Measurements from ENCODE around the gene CDCA8. TPM values are rescaled to one million over a fixed set of nuclear protein-coding genes. Genes with fewer than 3 reads are reported as not detected.

Gene CDCA8
- total and polyA plus RNA-seq, 2 of the 13 experiments (the other 11 are each of a cell fraction or from before 2014, with no cell fraction given), result 24.1 to 38.6 TPM

DNA sequence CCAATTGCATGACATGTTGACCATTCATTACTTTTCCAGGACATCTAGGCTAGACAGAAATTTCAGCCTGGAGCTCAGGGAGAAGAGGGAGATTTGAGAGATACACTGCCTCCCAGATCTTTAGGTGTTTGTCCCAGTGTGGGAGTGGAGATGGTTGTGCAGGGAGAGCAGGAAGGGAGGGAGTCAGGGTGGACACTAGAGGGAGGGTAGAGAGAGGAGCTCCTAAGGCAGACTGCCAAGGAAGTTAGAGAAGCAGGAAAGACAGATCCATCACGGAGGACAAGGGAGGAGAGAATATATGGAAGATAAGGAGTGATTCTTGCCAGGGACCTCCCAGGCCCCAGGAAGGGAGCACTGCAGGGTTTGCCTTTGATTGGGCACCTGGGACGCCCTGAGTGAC, 8.7 kb downstream of the CDCA8 start (continued):
- no peak for TF ChIP-seq CCDC6 (CRISPR knock-in tag; IDR thresholded peaks at IDR 0.05)
- TF ChIP-seq, protein P1, sequence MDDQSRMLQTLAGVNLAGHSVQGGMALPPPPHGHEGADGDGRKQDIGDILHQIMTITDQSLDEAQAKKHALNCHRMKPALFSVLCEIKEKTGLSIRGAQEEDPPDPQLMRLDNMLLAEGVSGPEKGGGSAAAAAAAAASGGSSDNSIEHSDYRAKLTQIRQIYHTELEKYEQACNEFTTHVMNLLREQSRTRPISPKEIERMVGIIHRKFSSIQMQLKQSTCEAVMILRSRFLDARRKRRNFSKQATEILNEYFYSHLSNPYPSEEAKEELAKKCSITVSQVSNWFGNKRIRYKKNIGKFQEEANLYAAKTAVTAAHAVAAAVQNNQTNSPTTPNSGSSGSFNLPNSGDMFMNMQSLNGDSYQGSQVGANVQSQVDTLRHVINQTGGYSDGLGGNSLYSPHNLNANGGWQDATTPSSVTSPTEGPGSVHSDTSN (CRISPR knock-in tag; IDR thresholded peaks at IDR 0.05; ENCODE audit: borderline replicate concordance), result no peak
- TF ChIP-seq ZNF30 (CRISPR knock-in tag; IDR thresholded peaks at IDR 0.05), result no peak

DNA sequence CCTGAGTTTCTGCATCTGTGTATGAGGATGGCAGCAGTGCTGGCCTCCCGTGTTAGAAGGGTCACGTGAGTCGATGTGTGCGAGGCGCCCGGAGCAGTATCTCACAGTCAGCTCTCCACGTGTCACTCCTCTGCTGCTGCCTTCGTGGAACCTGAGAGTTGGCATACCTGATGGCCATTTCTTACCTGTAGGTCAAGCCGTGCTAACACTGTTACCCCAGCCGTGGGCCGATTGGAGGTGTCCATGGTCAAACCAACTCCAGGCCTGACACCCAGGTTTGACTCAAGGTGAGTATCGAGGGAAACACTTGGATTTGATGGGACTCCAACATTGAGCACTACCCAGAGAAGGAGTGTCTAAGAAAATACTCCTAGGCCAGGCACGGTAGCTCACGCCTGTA, 10.7 kb downstream of the CDCA8 start:
- Histone ChIP-seq H3K4me2 (ENCODE audit: low read depth, low read length) (no peak overlapping the region), H3K9ac (ENCODE audit: insufficient read depth, low read depth, low read length) (no peak overlapping the region), H3K4me1 (ENCODE audit: insufficient read depth, low read length) (no peaks in the 10 kb centered on the region), H3K9me3 (ENCODE audit: low read length) (no peaks in the 10 kb centered on the region), H3K79me2 (ENCODE audit: insufficient read depth, low read length) (no peaks in the 10 kb centered on the region), H3K27me3 (ENCODE audit: control insufficient read depth in 1 of 2, insufficient read depth in 2 of 2, low read length in 2 of 2) (no peaks in the 10 kb centered on the region), H3K27ac (ENCODE audit: extremely low read length, insufficient read depth, low read length) (no peak overlapping the region), H3K4me3 (replicated peaks in 1 of 3; ENCODE audit: insufficient read depth in 1 of 3, low read depth in 2 of 3, low read length in 3 of 3) (no peak overlapping the region), H3K36me3 (replicated peaks in 1 of 2; ENCODE audit: control insufficient read depth in 1 of 2, insufficient read depth in 2 of 2, low read length in 2 of 2) (peaks cover 24 to 76% of the 10 kb centered on the region in 2 experiments), H4K20me1 (ENCODE audit: insufficient read depth, low read length) (no peaks in the 10 kb centered on the region), H2AFZ (ENCODE audit: low read length) (no peak overlapping the region)
- TF ChIP-seq ZNF44 (CRISPR knock-in tag; IDR thresholded peaks at IDR 0.05) (no peak), CAMTA2 (CRISPR knock-in tag; IDR thresholded peaks at IDR 0.05; ENCODE audit: borderline replicate concordance) (no peak), ZNF12 (CRISPR knock-in tag; IDR thresholded peaks at IDR 0.05) (no peak)
- 96% methylated on average over 14 of the region's 14 CpGs for whole genome bisulfite sequencing (ENCODE audit: low lambda C conversion rate)
- POLR2A ChIA-PET, result no interaction called here
- CTCF ChIA-PET (ENCODE audit: low intra/inter-chr PET ratio, low total read pairs), result no interaction called here
- intact Hi-C loops (cut with micrococcal nuclease; ENCODE audit: unreplicated experiment), result no loop called here
- in situ Hi-C loops (cut with HindIII; ENCODE audit: extremely low pct_ligation_motif_present, low pct_unique_long_range_greater_than_20kb), result no loop called here
- BruUV-seq (replicated peaks), result no TSS peak
- no peak for FAIRE-seq
- DNase-seq (ENCODE audit: low spot score), result no peak
- no peak for ATAC-seq

DNA sequence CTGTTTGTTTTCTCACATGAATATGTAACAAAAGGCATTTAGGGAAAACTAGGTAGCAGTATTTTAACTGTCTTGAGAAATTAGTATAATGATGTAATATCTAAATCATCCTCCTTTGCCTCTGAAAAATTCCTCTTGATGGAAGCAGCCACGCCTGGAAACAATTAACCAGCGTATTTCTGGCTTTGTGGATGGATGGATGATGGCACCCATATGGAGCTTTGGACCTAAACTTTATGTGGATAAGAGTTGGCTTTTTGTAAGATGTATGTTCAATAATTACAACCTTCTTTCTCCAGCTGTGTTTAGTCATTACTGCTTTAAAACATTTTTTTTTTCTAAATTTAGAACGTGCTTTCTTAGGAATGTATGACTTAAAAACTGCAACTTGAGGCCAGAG, 12.7 kb downstream of the CDCA8 start:
- WGBS (ENCODE audit: low lambda C conversion rate), result 96% methylated on average over 3 of the region's 3 CpGs
- H3K4me1 ChIP-seq (ENCODE audit: insufficient read depth, low read length), result no peaks in the 10 kb centered on the region
- intact Hi-C loops (cut with micrococcal nuclease; ENCODE audit: unreplicated experiment), result no loop called here
- no peak overlapping the region for H3K4me2 ChIP-seq (ENCODE audit: low read depth, low read length)
- ChIA-PET CTCF (ENCODE audit: low intra/inter-chr PET ratio, low total read pairs) (no interaction called here), POLR2A (no interaction called here)
- BruUV-seq (replicated peaks), result no TSS peak
- peaks cover 26 to 78% of the 10 kb centered on the region in 2 experiments for H3K36me3 ChIP-seq (replicated peaks in 1 of 2; ENCODE audit: control insufficient read depth in 1 of 2, insufficient read depth in 2 of 2, low read length in 2 of 2)
- DNase-seq (ENCODE audit: low spot score) (no peak), ATAC-seq (no peak), FAIRE-seq (no peak)
- H3K79me2 ChIP-seq (ENCODE audit: insufficient read depth, low read length), result no peaks in the 10 kb centered on the region
- no peaks in the 10 kb centered on the region for H4K20me1 ChIP-seq (ENCODE audit: insufficient read depth, low read length)
- no peak overlapping the region for H3K9ac ChIP-seq (ENCODE audit: insufficient read depth, low read depth, low read length)
- in situ Hi-C loops (cut with HindIII; ENCODE audit: extremely low pct_ligation_motif_present, low pct_unique_long_range_greater_than_20kb), result no loop called here
- H2AFZ ChIP-seq (ENCODE audit: low read length), result no peak overlapping the region
- H3K4me3 ChIP-seq (replicated peaks in 1 of 3; ENCODE audit: insufficient read depth in 1 of 3, low read depth in 2 of 3, low read length in 3 of 3), result no peak overlapping the region
- H3K27me3 ChIP-seq (ENCODE audit: control insufficient read depth in 1 of 2, insufficient read depth in 2 of 2, low read length in 2 of 2), result no peaks in the 10 kb centered on the region
- no peak overlapping the region for H3K27ac ChIP-seq (ENCODE audit: extremely low read length, insufficient read depth, low read length)
- H3K9me3 ChIP-seq (ENCODE audit: low read length), result no peaks in the 10 kb centered on the region
- no peak for TF ChIP-seq ZSCAN30 (CRISPR knock-in tag; IDR thresholded peaks at IDR 0.05)
- no peak for TF ChIP-seq THAP11 (CRISPR knock-in tag; IDR thresholded peaks at IDR 0.05)
- TF ChIP-seq TAF1 (CRISPR knock-in tag; IDR thresholded peaks at IDR 0.05), result no peak
- TF ChIP-seq ATAD3A (CRISPR knock-in tag; IDR thresholded peaks at IDR 0.05), result no peak
- TF ChIP-seq, protein P2, sequence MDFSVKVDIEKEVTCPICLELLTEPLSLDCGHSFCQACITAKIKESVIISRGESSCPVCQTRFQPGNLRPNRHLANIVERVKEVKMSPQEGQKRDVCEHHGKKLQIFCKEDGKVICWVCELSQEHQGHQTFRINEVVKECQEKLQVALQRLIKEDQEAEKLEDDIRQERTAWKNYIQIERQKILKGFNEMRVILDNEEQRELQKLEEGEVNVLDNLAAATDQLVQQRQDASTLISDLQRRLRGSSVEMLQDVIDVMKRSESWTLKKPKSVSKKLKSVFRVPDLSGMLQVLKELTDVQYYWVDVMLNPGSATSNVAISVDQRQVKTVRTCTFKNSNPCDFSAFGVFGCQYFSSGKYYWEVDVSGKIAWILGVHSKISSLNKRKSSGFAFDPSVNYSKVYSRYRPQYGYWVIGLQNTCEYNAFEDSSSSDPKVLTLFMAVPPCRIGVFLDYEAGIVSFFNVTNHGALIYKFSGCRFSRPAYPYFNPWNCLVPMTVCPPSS (IDR thresholded peaks at IDR 0.05), result no peak
- TF ChIP-seq ZNF674 (CRISPR knock-in tag; IDR thresholded peaks at IDR 0.05; ENCODE audit: low read depth), result no peak
- TF ChIP-seq, protein P3, sequence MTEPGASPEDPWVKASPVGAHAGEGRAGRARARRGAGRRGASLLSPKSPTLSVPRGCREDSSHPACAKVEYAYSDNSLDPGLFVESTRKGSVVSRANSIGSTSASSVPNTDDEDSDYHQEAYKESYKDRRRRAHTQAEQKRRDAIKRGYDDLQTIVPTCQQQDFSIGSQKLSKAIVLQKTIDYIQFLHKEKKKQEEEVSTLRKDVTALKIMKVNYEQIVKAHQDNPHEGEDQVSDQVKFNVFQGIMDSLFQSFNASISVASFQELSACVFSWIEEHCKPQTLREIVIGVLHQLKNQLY (CRISPR knock-in tag; IDR thresholded peaks at IDR 0.05), result no peak
- no peak for TF ChIP-seq ZNF136 (CRISPR knock-in tag; IDR thresholded peaks at IDR 0.05; ENCODE audit: low read depth)
- TF ChIP-seq, protein P4, sequence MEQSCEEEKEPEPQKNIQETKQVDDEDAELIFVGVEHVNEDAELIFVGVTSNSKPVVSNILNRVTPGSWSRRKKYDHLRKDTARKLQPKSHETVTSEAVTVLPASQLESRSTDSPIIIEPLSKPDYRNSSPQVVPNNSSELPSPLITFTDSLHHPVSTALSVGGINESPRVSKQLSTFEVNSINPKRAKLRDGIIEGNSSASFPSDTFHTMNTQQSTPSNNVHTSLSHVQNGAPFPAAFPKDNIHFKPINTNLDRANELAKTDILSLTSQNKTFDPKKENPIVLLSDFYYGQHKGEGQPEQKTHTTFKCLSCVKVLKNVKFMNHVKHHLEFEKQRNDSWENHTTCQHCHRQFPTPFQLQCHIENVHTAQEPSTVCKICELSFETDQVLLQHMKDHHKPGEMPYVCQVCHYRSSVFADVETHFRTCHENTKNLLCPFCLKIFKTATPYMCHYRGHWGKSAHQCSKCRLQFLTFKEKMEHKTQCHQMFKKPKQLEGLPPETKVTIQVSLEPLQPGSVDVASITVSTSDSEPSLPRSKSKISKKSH (CRISPR knock-in tag; IDR thresholded peaks at IDR 0.05; ENCODE audit: borderline replicate concordance), result no peak

Measured in HepG2 (cell line).